ENCODE results near the gene FGD4. TPM values are rescaled to one million over a fixed set of nuclear protein-coding genes. Genes with fewer than 3 reads are reported as not detected.

The FGD4 gene
- total RNA-seq, 1 experiment from 2014 or later: 39.7 TPM

DNA sequence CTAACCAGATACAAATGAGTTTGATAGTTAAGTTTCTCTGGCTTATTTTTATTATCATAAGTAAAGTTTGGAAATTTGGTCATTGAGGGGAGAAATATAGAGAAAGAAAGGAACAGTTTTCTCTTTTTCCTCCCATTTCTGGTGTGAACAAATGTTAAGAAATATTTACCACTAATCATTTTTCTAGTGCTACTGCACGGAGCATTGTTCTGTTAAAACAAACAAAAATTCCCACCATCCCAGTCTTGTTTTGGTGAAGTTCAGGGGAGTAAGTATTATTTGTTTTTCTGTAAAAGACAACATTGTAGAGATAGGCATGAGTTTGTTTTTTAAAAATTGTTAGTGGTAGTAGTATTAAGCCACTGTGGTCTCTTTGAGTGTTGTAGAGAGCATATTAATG lies 135.3 kb downstream of the FGD4 start (continued):
- TF ChIP-seq ARID4B (CRISPR knock-in tag; IDR thresholded peaks at IDR 0.05; ENCODE audit: borderline replicate concordance): no peak

DNA sequence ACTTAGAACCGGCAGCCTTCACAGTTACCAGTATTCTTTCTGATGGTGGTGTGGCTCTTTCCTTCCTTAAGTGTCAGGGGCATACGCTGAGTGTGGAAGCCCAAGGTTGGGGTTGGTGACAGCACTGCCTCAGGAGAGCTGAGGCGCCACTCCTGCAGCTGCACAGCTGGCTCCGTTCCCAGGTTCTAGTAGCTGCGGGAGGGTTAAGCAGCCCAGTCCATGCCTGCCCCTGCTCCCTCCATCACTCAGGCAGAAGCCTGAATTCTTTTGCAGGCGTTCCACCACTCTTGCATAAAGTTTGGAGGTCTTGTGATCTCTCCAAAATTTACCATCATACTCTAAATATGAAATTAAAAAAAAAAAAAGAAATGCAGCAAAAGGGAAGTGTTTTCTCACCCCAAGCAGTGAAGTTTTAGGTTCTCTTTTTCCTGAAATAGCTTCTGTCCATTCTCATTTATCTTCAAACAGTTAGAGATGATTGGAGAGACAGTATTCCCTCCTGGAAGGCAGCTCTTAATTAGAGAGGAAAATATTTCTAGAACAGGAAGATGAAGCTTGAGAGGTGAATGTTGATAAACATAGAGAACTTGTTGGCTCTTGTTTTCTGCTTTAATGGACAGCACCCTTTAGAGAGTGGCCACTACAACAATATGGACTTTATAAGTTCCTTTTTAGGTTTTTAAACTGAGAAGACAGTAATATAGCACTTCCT lies 136.1 kb downstream of the FGD4 start:
- H3K36me3 Mint-ChIP-seq: no peaks in the 10 kb centered on the region
- peaks cover 57% of the 10 kb centered on the region for H3K4me1 Mint-ChIP-seq
- no peaks in the 10 kb centered on the region for H3K9me3 Mint-ChIP-seq
- H3K27ac Mint-ChIP-seq: no peak overlapping the region; the same call in 1 of the 2 replicates
- no peaks in the 10 kb centered on the region for H3K27me3 Mint-ChIP-seq (ENCODE audit: low read depth)
- no peak overlapping the region for H3K4me3 Mint-ChIP-seq
- DNase-seq (ENCODE audit: low spot score) (peak; percentile 46), ATAC-seq (peak; percentile 87)
- CTCF ChIA-PET: no interaction called here
- TF ChIP-seq ATF6 (CRISPR knock-in tag; IDR thresholded peaks at IDR 0.05) (no peak), ZNF416 (CRISPR knock-in tag; IDR thresholded peaks at IDR 0.05) (no peak), TCF7 (CRISPR knock-in tag; IDR thresholded peaks at IDR 0.05; ENCODE audit: low read depth) (no peak), HMGA2 (CRISPR knock-in tag; IDR thresholded peaks at IDR 0.05) (no peak), ZBTB21 (CRISPR knock-in tag; IDR thresholded peaks at IDR 0.05; ENCODE audit: borderline replicate concordance) (no peak), SMAD3 (CRISPR knock-in tag; IDR thresholded peaks at IDR 0.05; ENCODE audit: borderline replicate concordance) (no peak), CREM (CRISPR knock-in tag; IDR thresholded peaks at IDR 0.05) (no peak), SP1 (CRISPR knock-in tag; conservative IDR thresholded peaks at IDR 0.05) (no peak), FOXP4 (CRISPR knock-in tag; IDR thresholded peaks at IDR 0.05) (no peak), GRHL2 (CRISPR knock-in tag; IDR thresholded peaks at IDR 0.05; ENCODE audit: insufficient replicate concordance, severe bottlenecking) (no peak), ZBTB43 (CRISPR knock-in tag; IDR thresholded peaks at IDR 0.05) (no peak), TEAD4 (CRISPR knock-in tag; IDR thresholded peaks at IDR 0.05) (no peak), KAT7 (CRISPR knock-in tag; IDR thresholded peaks at IDR 0.05; ENCODE audit: borderline replicate concordance) (no peak), ZNF219 (CRISPR knock-in tag; IDR thresholded peaks at IDR 0.05; ENCODE audit: borderline replicate concordance) (no peak), CREB1 (CRISPR knock-in tag; IDR thresholded peaks at IDR 0.05) (no peak)
- TF ChIP-seq, protein P1, sequence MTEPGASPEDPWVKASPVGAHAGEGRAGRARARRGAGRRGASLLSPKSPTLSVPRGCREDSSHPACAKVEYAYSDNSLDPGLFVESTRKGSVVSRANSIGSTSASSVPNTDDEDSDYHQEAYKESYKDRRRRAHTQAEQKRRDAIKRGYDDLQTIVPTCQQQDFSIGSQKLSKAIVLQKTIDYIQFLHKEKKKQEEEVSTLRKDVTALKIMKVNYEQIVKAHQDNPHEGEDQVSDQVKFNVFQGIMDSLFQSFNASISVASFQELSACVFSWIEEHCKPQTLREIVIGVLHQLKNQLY (CRISPR knock-in tag; IDR thresholded peaks at IDR 0.05): no peak
- TF ChIP-seq, protein P2, sequence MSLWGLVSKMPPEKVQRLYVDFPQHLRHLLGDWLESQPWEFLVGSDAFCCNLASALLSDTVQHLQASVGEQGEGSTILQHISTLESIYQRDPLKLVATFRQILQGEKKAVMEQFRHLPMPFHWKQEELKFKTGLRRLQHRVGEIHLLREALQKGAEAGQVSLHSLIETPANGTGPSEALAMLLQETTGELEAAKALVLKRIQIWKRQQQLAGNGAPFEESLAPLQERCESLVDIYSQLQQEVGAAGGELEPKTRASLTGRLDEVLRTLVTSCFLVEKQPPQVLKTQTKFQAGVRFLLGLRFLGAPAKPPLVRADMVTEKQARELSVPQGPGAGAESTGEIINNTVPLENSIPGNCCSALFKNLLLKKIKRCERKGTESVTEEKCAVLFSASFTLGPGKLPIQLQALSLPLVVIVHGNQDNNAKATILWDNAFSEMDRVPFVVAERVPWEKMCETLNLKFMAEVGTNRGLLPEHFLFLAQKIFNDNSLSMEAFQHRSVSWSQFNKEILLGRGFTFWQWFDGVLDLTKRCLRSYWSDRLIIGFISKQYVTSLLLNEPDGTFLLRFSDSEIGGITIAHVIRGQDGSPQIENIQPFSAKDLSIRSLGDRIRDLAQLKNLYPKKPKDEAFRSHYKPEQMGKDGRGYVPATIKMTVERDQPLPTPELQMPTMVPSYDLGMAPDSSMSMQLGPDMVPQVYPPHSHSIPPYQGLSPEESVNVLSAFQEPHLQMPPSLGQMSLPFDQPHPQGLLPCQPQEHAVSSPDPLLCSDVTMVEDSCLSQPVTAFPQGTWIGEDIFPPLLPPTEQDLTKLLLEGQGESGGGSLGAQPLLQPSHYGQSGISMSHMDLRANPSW (CRISPR knock-in tag; conservative IDR thresholded peaks at IDR 0.05; ENCODE audit: low read depth): no peak
- TF ChIP-seq, protein P3, sequence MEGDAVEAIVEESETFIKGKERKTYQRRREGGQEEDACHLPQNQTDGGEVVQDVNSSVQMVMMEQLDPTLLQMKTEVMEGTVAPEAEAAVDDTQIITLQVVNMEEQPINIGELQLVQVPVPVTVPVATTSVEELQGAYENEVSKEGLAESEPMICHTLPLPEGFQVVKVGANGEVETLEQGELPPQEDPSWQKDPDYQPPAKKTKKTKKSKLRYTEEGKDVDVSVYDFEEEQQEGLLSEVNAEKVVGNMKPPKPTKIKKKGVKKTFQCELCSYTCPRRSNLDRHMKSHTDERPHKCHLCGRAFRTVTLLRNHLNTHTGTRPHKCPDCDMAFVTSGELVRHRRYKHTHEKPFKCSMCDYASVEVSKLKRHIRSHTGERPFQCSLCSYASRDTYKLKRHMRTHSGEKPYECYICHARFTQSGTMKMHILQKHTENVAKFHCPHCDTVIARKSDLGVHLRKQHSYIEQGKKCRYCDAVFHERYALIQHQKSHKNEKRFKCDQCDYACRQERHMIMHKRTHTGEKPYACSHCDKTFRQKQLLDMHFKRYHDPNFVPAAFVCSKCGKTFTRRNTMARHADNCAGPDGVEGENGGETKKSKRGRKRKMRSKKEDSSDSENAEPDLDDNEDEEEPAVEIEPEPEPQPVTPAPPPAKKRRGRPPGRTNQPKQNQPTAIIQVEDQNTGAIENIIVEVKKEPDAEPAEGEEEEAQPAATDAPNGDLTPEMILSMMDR (IDR thresholded peaks at IDR 0.05): no peak
- POLR2A ChIA-PET: no interaction called here

Measured in WTC11 (cell line).